GM19452 (cell line): ENCODE results near the gene NPEPL1.
"Not testable (repeated sequence)": the region's sequence is repeated elsewhere in the genome, so short reads cannot be mapped to it uniquely, and the experiment has no call there.

Experiments used
- ATAC-seq: cut with Tn5 transposase; IDR thresholded peaks from one replicate; pipeline ENCODE4 v1.9.1; 2021; ENCODE audit not compliant: unreplicated experiment

NPEPL1 gene

DNA sequence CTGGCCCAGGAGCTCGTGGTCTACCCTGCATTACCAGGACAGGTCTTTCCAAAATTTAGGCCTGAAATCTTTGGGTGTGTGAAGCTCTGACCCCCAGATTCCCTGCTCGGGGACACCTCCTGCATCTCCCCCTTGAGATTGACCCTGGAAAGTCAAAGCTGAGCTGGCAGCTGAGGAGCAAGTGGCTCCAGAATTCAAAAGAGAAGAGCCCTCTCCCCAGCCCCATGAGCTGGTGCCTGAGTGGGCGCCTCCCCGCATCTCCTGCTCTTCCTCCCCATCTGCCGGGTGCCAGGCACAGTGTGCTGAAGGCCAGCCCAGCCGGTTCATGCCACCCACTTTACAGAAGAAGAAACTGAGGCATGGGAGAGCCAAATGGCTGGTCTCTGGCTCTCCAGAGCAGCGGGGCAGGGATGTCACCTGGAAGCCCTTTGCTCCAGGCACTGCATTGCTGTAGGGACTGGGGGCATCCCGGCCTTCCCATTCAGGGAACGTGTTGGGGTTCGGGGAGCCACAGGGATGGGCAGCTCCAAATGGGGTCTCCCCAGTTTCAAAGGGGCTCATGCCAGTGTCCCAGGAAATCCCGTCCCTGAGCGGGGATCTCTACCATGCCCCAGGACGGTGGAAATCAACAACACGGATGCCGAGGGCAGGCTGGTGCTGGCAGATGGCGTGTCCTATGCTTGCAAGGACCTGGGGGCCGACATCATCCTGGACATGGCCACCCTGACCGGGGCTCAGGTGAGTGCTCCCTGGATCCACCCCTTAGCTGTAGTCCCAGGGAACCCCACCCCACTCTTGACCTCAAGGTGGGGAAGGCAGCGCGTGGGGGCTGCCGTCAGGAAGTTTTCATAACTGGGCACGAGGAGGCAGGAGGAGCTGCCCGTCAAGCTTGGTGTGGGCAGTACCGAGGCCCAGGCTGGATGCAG is 20.5 kb downstream of the NPEPL1 start:
- ATAC-seq = no peak

DNA sequence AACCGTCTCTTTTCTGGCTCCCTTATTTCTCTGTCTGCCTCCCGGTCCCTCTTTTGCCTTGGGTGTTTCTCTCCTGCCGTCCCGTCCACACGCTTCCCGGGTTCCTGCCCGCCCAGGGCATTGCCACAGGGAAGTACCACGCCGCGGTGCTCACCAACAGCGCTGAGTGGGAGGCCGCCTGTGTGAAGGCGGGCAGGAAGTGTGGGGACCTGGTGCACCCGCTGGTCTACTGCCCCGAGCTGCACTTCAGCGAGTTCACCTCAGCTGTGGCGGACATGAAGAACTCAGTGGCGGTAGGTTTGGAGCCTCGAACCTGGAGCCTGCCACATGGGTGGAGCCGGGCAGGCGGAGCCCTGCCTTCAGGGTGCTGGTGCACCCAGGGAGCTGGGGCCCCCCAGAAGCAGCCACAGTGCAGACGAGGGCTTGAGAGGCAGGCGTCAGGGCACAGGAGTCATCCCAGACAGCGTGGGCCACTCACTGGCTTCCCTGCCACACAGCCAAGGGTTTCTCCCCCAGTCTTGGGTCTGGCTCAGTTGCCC is 21.3 kb downstream of the NPEPL1 start:
- ATAC-seq = no peak

DNA sequence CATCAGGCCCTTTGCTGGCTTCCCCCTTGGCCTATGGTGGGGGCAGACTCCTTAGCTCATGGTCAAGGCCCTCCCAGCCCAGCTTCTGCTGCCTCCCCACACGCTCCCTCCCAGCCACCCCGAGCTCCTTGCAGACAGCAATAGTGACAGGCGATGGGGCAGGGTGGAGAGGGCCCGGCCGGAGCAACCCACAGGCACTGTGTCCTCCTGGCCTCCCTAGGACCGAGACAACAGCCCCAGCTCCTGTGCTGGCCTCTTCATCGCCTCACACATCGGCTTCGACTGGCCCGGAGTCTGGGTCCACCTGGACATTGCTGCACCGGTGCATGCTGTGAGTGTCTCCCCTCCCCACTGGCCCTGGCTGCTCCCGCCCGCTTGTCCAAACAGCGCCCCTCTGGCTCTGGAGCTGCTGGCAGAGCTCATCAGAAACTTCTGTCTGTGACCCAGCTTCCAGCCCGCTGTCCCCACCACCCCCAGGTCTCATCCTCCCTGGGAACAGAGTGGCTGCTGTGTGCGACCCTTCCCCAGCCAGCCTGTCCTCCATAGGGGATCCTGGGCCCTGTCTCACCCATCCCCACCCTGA is 21.8 kb downstream of the NPEPL1 start:
- no peak for ATAC-seq

DNA sequence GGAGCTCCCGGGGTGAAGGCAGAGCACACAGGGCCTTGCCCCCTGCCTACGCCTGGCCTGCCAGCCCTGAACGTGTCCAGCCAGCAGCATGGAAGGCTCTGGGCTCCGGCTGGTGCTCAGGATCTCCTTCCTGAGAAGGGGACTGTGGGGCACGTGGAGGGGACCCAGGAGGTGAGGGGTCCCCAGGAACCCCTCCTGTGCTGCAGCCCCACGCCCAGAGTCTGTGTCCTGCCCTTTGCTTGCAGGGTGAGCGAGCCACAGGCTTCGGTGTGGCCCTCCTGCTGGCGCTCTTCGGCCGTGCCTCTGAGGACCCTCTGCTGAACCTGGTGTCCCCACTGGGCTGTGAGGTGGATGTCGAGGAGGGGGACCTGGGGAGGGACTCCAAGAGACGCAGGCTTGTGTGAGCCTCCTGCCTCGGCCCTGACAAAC is 22.3 kb downstream of the NPEPL1 start:
- no peak for ATAC-seq

DNA sequence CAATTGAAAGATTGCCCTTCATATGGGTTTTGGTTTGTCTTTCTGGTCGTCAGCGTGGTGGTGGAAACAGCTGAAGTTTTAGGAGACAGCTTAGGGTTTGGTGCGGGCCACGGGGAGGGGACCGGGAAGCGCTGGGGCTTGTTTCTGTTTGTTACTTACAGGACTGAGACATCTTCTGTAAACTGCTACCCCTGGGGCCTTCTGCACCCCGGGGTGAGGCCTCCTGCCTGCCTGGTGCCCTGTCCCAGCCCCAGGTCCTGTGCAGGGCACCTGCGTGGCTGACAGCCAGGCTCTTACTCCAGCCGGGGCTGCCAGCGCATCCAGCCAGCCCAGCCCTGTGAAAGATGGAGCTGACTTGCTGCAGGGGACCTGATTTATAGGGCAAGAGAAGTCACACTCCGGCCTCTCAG is 22.8 kb downstream of the NPEPL1 start:
- ATAC-seq = no peak

DNA sequence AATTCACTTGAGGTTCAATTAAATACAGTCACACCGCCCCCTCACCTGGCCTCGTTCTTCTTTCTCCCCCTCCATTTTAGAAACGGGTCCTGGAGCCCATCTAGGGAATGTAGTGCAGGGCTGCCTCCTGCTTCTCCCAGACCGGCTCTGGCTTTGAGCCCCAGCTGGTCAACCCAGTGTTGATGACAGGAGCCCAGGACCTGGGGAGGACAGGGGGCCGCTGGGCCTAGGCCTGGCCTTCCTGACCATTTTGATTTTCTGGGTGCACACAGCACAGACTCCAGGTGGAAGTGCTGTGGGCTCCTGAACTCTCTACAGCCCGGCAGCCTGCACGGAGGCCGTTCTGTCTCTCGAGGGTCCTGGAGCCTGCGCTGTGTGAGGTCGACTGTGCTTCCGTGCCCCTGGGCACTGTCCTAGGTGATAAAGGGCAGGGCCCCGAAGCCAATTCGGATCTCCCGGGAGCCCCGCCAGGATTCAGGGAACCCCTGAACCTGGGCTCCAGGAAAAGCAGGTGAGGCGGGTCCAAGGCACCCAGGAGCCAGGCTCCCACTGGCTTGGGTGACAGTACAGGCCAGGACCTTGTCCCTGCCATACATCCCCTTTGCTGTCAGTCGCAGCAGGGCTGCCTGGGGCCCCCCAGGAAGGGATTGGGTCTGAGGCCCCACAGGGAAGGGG is 23.3 kb downstream of the NPEPL1 start:
- ATAC-seq = no peak

DNA sequence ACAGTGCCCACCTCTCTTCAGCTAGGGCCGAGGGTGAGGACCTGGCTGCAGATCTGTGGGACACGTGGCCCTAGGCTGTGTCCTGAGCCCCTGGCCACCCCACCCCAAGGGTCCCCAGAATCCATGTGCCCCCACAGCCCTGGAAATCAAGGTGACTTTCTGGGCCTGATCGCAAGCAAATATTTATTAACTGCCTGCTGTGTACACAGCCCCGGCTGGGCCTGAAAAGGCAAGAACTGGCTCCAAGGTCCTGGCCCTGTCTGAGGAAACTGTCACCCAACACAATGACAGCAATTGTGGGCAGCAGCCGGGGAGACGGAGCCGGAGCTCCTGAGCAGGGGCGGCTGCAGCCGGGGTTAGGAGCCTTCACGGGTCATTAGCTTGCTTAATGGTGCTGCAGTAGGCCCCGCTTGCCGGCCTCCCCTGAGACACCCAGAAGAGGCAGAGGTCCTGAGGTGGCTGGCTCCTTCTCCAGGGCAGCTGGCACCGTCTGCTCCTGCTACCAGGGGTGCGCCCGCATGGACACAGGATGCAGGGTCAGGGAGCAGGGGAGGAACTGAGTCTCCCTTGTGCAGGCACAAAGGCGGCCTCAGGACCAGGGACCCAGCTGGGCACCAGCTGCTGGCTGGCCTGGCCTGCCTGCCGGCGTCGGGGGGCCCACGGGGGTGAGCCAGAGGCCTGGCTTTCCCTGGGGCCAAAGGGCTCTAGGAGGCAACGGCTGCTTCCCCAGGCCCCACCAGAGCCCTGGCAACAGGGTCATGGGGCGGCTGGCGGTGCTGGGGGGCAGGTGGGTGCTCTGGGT is 24.1 kb downstream of the NPEPL1 start:
- no peak for ATAC-seq

DNA sequence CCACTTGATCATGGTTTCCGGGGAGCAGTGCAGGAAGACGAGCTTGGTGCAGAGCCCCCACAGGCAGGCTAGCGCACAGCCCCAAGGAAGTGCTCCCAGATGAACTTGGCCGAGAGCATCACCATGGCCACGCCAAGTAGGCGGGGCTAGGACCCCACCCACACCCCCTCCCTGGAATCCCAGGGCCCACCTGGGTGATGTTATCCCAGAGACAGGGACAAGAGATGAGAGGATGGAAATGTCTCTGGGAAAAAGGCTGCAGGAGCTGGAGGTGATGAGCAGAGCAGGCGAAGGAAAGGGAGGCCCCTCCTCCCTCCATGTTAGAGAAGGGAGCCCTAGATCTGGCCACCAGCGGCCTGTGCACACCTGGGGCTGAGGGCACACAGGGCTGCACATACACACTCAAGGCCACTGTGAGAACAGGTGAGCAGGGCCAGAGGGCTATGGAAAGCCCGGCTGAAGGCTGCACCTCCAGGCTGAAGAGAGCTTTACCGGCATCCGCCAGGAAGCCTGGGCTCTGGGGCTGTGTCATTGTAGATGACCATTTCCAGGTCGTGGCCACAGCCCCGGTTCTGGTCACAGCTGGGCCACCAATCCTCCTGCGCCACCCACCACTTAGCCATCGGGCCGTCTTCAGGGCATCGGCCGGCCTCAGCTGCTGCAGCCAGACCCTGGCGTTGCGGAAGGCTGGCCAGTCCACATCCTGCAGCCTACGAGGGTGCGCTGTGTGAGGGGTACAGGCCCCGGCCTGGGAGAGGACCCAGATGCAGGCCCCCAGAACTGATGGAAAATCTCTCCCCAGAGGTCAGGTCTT is 24.9 kb downstream of the NPEPL1 start:
- ATAC-seq = no peak

DNA sequence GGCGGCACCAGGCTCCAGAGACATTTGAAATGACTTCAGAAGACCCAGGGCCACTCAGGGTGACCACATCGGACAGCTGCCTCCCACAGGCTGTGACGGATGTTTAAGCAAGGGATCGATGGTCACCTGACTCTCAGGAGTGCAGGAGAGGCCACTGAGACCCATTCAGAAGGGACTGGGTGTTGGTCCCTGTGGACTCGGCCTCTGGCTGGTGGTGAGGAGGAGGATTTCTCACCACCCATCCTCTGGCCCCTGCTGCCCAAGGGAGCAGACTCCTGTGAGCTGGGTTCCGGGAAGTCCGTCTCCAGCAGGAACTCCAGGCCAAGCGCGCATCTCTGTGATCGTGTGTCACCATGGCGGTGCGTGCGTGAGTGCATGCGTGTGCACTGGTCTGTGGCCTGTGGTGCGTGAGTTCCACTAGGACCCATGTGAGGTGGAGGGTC is 25.5 kb downstream of the NPEPL1 start:
- ATAC-seq = no peak

DNA sequence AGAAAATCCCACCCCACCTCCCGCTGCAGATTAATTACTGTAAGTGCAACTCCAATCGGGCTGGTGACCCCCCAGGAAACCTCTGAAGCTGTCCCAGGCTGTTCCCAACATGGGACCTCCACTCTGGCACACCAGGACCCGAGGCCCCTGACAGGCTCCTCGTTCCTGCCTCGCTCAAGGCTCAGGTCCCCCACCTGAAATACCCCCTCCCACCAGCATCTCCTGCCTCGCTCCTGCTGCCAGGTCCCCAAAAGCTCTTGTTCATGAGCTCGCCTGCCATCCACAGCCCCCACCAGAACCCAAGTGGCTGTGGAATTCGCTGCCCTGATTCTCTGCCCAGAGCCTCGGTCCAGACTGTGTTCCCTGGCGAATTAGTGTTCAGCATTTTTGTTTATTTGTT is 26.1 kb downstream of the NPEPL1 start:
- no peak for ATAC-seq

DNA sequence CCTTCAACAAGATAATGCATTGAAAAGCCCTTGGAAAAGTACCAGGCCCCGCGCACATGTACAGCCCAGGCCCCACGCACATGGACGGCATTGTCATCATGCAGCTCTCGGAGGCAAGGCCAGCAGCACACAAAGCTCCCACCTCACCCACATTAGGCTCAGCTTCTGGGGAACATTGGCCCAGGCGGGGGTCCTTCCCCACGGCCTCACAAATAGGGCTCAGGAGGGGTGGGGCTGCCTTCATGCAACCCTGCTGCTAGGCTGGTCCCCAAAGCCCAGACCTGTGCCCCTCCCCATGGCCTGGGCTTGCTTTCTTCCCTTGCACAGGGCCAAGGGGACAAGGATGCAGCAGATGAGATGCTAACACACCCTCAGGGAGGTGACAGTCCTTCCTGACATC is 26.7 kb downstream of the NPEPL1 start:
- no peak for ATAC-seq

DNA sequence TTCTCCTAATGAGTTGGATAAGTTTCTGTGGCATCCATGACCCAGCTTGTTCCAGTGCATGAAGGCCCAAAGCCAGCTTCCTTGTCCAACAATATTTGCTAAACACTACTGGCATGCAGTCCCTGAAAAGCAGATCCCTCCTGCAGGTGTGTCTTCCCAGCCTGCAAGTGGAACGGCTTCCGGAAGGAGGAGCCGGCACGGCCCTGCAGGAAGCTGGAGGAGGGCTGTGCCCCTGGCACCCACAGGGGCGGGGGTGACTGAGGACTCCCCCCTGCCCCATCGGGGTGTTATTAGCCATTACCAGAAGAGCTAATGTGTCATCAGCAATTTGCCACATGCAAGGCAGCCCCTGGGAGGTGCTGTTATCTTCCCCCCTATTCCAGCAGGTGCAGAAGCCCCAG is 27.4 kb downstream of the NPEPL1 start:
- no peak for ATAC-seq

DNA sequence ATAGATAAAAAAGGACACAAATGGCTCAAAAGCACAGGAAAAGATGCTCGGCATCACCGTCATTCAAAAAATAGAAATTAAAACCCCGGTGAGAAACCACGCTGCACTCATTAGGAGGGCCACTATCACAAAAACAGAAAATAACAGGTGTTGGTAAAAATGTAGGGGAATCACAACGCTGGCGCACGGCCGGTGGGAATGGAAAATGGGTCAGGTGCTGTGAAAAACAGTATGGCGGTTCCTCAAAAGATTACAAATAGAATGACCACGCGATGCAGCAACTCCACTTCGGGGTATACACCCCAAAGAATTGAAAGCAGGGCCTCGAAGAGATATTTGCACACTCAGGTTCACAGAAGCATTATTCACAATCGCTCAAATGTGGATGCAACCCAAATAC is 28.3 kb downstream of the NPEPL1 start:
- no peak for ATAC-seq

DNA sequence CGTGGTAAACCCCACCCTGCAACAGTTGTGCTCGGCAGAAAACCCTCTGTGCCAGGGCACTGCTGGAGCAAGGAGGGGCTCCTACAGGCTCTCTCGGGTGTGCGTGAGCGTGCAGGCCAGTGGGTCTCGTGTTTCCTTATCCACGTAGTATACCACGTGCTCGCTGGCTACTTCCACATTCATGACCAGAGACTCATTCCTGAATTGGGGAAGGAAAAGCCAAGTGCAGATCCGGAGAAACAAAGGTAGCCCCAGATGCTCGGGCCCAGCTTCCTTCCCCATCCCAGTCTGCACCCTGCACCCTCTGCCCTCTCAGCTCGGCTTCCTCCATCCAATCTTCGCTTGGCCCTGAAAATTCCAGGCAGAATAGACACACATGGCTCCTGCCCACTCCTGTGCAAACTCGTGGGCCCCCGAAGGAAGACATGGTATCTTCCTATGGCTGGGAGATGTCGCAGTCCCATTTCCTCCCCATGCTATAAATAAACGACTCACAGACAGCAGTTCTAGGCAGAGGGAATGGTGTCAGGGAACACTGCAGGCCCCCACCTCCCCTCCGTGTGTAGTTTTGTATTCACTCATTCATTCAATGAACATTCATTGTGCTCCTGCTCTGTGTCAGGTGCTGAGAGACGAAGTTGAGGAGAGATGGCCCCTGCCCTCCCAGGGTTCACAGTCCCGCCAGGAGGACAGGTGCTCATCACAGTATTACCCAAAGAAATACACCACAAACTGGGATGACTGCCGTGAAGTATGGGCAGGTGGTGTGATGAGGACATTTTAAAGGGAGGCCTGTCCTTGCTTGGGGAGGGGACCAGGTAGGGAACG is 29.6 kb downstream of the NPEPL1 start:
- no peak for ATAC-seq

DNA sequence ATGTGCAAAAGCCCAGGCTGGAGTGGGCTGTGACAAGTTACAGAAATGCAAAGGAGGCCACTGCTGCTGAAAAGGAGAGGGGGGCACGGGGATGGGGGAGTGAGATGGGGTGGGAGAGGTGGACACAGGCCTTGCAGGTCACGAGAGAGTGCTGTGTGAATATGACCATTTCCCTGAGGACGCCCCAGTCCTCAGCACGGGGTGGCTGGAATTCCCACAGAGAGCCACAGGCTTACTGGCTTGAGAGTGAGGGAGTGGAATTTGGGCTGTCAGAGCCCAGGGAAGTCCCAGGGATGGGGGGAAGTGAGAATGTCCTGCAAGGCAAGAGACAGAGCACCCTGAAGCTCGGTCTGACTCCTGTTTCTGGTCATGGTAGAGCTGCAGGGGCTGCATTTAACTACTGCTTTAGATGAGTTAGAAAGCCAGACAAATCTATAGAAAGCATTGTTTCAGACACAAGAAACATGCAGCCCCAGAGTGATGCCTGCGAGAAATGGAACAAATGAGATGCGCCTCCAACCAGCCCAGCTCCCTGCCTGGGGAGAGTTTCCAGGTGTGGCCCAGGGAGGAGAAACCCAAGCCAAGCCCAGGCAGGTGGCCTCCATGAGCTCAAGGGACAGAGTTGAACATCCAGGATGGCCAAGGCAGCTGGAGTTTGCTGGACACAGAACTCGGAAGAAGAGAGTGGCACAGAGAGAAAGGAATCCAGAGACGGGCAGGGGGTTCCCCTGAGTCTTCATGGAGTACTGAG is 30.5 kb downstream of the NPEPL1 start:
- no peak for ATAC-seq

DNA sequence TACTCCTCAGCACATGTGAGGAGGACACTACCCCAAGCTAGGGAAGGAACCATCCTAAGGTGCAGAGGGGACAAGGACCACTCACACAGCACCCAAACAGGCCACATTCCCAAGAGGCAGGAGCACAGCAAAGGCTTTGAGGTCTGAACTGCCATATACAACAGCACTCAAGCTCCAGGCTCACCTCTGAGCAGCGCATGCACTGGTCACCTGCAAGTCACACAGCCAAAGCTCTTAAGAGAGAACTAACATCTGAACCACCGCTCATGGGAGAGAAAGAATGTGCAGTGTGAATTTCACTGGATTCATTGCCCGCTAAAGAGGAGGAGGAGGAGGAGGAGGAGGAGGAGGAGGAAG is 31.0 kb downstream of the NPEPL1 start:
- ATAC-seq = no peak

DNA sequence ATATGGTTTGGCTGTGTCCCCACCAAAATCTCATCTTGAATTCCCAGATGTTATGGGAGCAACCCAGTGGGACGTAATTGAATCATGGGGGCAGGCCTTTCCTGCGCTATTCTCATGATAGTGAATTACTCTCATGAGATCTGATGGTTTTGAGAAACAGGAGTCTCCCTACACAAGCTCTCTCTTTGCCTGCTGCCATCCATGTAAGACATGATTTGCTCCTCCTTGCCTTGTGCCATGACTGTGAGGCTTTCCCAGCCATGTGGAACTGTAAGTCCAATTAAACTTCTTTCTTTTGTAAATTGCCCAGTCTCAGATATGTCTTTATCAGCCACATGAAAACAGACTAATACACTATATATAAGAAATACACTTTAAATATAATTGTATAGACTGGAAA is 33.6 kb downstream of the NPEPL1 start:
- not testable (repeated sequence) for ATAC-seq

DNA sequence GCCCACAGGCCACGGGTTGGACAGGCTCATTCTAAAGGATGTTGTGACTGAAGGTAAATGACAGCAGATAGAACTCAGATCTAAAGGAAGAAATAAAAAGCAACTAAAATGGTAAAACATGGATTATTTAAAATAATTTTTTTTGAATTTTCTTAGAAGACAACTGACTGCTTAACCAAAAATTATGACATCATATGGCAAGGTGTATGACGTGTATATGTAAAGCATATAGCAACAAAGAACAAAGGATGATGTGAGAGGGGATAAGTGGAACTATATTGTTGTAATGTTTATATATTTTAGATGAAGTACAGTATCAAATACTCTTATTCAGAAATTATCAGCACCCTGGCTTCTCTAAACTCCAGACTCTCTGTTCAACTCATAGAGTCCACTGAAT is 38.6 kb downstream of the NPEPL1 start:
- ATAC-seq = no peak

DNA sequence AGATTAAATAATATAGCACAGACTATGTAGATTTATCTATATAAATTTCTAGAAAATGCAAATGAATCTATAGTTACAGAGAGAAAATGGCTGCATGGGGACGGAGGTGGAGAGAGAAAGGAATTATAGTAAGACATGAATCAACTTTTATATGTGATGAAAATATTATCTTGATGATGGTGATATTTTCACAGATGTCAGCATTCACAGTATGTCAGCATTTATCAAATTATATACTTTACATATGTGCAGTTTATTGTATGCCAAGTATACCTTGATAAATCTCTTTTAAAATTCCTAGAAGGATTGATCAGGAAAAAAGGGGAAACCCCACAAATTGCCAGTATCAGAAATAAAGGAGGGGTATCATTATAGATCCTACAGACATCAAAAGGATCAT is 44.6 kb downstream of the NPEPL1 start:
- ATAC-seq = no peak
